ENCODE data around the gene ROCK1. TPM values are rescaled to one million over a fixed set of nuclear protein-coding genes. Genes with fewer than 3 reads are reported as not detected.
A peak's percentile ranks its signal among the peaks of the same experiment; 100 is the strongest.
"Not testable (repeated sequence)": the region's sequence is repeated elsewhere in the genome, so short reads cannot be mapped to it uniquely, and the experiment has no call there.

Gene ROCK1
- total RNA-seq, 1 experiment from 2014 or later, result 20.0 TPM

- in situ Hi-C loops (cut with HindIII; ENCODE audit: low sequenced_read_pairs), result no loop called here
- DNase-seq (ENCODE audit: low spot score), result no peak
Observed at GRCh38 chr18:21064347-21064746, 47.3 kb downstream of the ROCK1 start.

GRCh38 chr18:21063011-21063410, 48.6 kb downstream of the ROCK1 start:
- no peak for DNase-seq (ENCODE audit: low spot score)
- in situ Hi-C loops (cut with HindIII; ENCODE audit: low sequenced_read_pairs), result no loop called here

- DNase-seq (ENCODE audit: low spot score), result no peak
- in situ Hi-C loops (cut with HindIII; ENCODE audit: low sequenced_read_pairs), result no loop called here
Observed at GRCh38 chr18:21057112-21057511, 54.5 kb downstream of the ROCK1 start.

- DNase-seq (ENCODE audit: low spot score), result no peak
- in situ Hi-C loops (cut with HindIII; ENCODE audit: low sequenced_read_pairs), result no loop called here
Observed at GRCh38 chr18:21056545-21056944, 55.1 kb downstream of the ROCK1 start.

- in situ Hi-C loops (cut with HindIII; ENCODE audit: low sequenced_read_pairs), result no loop called here
- no peak for DNase-seq (ENCODE audit: low spot score)
Observed at GRCh38 chr18:21054252-21054821, 57.3 kb downstream of the ROCK1 start.

GRCh38 chr18:21053127-21053526, 58.5 kb downstream of the ROCK1 start:
- in situ Hi-C loops (cut with HindIII; ENCODE audit: low sequenced_read_pairs), result no loop called here
- peak; percentile 53 for DNase-seq (ENCODE audit: low spot score)

GRCh38 chr18:21052385-21052784, 59.2 kb downstream of the ROCK1 start:
- peak; percentile 33 for DNase-seq (ENCODE audit: low spot score)
- in situ Hi-C loops (cut with HindIII; ENCODE audit: low sequenced_read_pairs), result no loop called here

- in situ Hi-C loops (cut with HindIII; ENCODE audit: low sequenced_read_pairs), result no loop called here
Observed at GRCh38 chr18:21051620-21052019, 60.0 kb downstream of the ROCK1 start.

GRCh38 chr18:21049306-21049705, 62.3 kb downstream of the ROCK1 start:
- in situ Hi-C loops (cut with HindIII; ENCODE audit: low sequenced_read_pairs), result no loop called here
- DNase-seq (ENCODE audit: low spot score), result no peak

More at GRCh38 chr18:21051620-21052019, 60.0 kb downstream of the ROCK1 start:
- no peak for DNase-seq (ENCODE audit: low spot score)

- DNase-seq (ENCODE audit: low spot score), result no peak
- in situ Hi-C loops (cut with HindIII; ENCODE audit: low sequenced_read_pairs), result no loop called here
Observed at GRCh38 chr18:21047126-21047525, 64.5 kb downstream of the ROCK1 start.

GRCh38 chr18:21040466-21040865, 71.1 kb downstream of the ROCK1 start:
- no peak for DNase-seq (ENCODE audit: low spot score)
- in situ Hi-C loops (cut with HindIII; ENCODE audit: low sequenced_read_pairs), result no loop called here

GRCh38 chr18:21038201-21038600, 73.4 kb downstream of the ROCK1 start:
- in situ Hi-C loops (cut with HindIII; ENCODE audit: low sequenced_read_pairs), result no loop called here
- DNase-seq (ENCODE audit: low spot score), result no peak

GRCh38 chr18:21031845-21032244, 79.8 kb downstream of the ROCK1 start:
- DNase-seq (ENCODE audit: low spot score), result no peak
- in situ Hi-C loops (cut with HindIII; ENCODE audit: low sequenced_read_pairs), result no loop called here

- in situ Hi-C loops (cut with HindIII; ENCODE audit: low sequenced_read_pairs); DNase-seq (ENCODE audit: low spot score): not testable (repeated sequence)
Observed at GRCh38 chr18:21018257-21018656, 93.4 kb downstream of the ROCK1 start.

GRCh38 chr18:21012308-21012707, 99.3 kb downstream of the ROCK1 start:
- no peak for DNase-seq (ENCODE audit: low spot score)
- in situ Hi-C loops (cut with HindIII; ENCODE audit: low sequenced_read_pairs), result no loop called here

- DNase-seq (ENCODE audit: low spot score), result no peak
- in situ Hi-C loops (cut with HindIII; ENCODE audit: low sequenced_read_pairs), result no loop called here
Observed at GRCh38 chr18:21004726-21005125, 106.9 kb downstream of the ROCK1 start.

GRCh38 chr18:21000667-21001066, 110.9 kb downstream of the ROCK1 start:
- no peak for DNase-seq (ENCODE audit: low spot score)
- in situ Hi-C loops (cut with HindIII; ENCODE audit: low sequenced_read_pairs), result no loop called here

- no peak for DNase-seq (ENCODE audit: low spot score)
- in situ Hi-C loops (cut with HindIII; ENCODE audit: low sequenced_read_pairs), result loop anchor here (10.0 kb wide), 1 partner anchor 187 kb away; no protein-coding TSS in a partner anchor
Observed at GRCh38 chr18:20997371-20997770, 114.2 kb downstream of the ROCK1 start.

- no peak for DNase-seq (ENCODE audit: low spot score)
- in situ Hi-C loops (cut with HindIII; ENCODE audit: low sequenced_read_pairs), result loop anchor here (10.0 kb wide), 1 partner anchor 188 kb away; no protein-coding TSS in a partner anchor
Observed at GRCh38 chr18:20996418-20996817, 115.2 kb downstream of the ROCK1 start.

- DNase-seq (ENCODE audit: low spot score), result no peak
- in situ Hi-C loops (cut with HindIII; ENCODE audit: low sequenced_read_pairs), result no loop called here
Observed at GRCh38 chr18:20988726-20989125, 122.9 kb downstream of the ROCK1 start.

- DNase-seq (ENCODE audit: low spot score), result no peak
- in situ Hi-C loops (cut with HindIII; ENCODE audit: low sequenced_read_pairs), result no loop called here
Observed at GRCh38 chr18:20975077-20975476, 136.5 kb downstream of the ROCK1 start.

Data from G401 (cell line).